ENCODE measurements around the gene BCL2L11. TPM values are rescaled to one million over a fixed set of nuclear protein-coding genes. Genes with fewer than 3 reads are reported as not detected.

Gene BCL2L11
- total and polyA plus RNA-seq, 2 experiments from 2014 or later, result 10.6 to 22.5 TPM

- ATAC-seq (no peak), DNase-seq (ENCODE audit: low spot score) (no peak)
- Mint-ChIP-seq H3K27me3 (ENCODE audit: insufficient read depth, low read depth, poor library complexity) (no peaks in the 10 kb centered on the region), H3K4me3 (no peak overlapping the region), H3K9me3 (no peaks in the 10 kb centered on the region), H3K4me1 (no peaks in the 10 kb centered on the region), H3K27ac (no peak overlapping the region), H3K36me3 (ENCODE audit: low read depth) (no peaks in the 10 kb centered on the region)
- Histone ChIP-seq H2AFZ (no peak overlapping the region), H3K79me2 (replicated peaks; ENCODE audit: insufficient read depth) (no peaks in the 10 kb centered on the region), H3K4me1 (ENCODE audit: insufficient read depth) (no peaks in the 10 kb centered on the region), H4K20me1 (replicated peaks; ENCODE audit: insufficient read depth) (no peaks in the 10 kb centered on the region), H3K4me2 (no peak overlapping the region), H3K36me3 (ENCODE audit: insufficient read depth) (no peaks in the 10 kb centered on the region), H3F3A (replicated peaks; ENCODE audit: low read depth) (no peaks in the 10 kb centered on the region), H3K27me3 (ENCODE audit: insufficient read depth) (no peaks in the 10 kb centered on the region), H3K9me2 (ENCODE audit: insufficient read depth) (no peaks in the 10 kb centered on the region; the same call in 1 of the 2 replicates), H3K4me3 (no peak overlapping the region), H3K27ac (ENCODE audit: low read depth) (no peak overlapping the region)
- TF ChIP-seq ZNF114 (CRISPR knock-in tag; IDR thresholded peaks at IDR 0.05) (no peak), ZNF331 (CRISPR knock-in tag; IDR thresholded peaks at IDR 0.05; ENCODE audit: low read depth) (no peak), POLR2AphosphoS5 (IDR thresholded peaks at IDR 0.05; ENCODE audit: low read depth) (no peak), JUNB (IDR thresholded peaks at IDR 0.05; ENCODE audit: unreplicated experiment) (no peak)
These were observed 28.9 kb upstream of the BCL2L11 start for GRCh38 chr2:111091811-111092211.

- Histone ChIP-seq H3K4me2 (no peak overlapping the region), H3K4me1 (ENCODE audit: insufficient read depth) (no peaks in the 10 kb centered on the region), H2AFZ (no peak overlapping the region), H4K20me1 (replicated peaks; ENCODE audit: insufficient read depth) (no peaks in the 10 kb centered on the region), H3K9me2 (ENCODE audit: insufficient read depth) (no peaks in the 10 kb centered on the region), H3K27me3 (ENCODE audit: insufficient read depth) (no peaks in the 10 kb centered on the region), H3K79me2 (replicated peaks; ENCODE audit: insufficient read depth) (no peaks in the 10 kb centered on the region), H3K27ac (ENCODE audit: low read depth) (no peak overlapping the region), H3K36me3 (ENCODE audit: insufficient read depth) (no peaks in the 10 kb centered on the region), H3F3A (replicated peaks; ENCODE audit: low read depth) (no peaks in the 10 kb centered on the region), H3K4me3 (no peak overlapping the region)
- DNase-seq (ENCODE audit: low spot score) (no peak), ATAC-seq (no peak)
- Mint-ChIP-seq H3K36me3 (ENCODE audit: low read depth) (no peaks in the 10 kb centered on the region), H3K27ac (no peak overlapping the region), H3K9me3 (no peaks in the 10 kb centered on the region), H3K4me3 (no peak overlapping the region), H3K27me3 (ENCODE audit: insufficient read depth, low read depth, poor library complexity) (no peaks in the 10 kb centered on the region), H3K4me1 (no peaks in the 10 kb centered on the region)
- TF ChIP-seq NANOG (IDR thresholded peaks at IDR 0.05; ENCODE audit: borderline replicate concordance), result no peak
- TF ChIP-seq JUNB (IDR thresholded peaks at IDR 0.05; ENCODE audit: unreplicated experiment), result no peak
- no peak for TF ChIP-seq REST (IDR thresholded peaks at IDR 0.05; ENCODE audit: unreplicated experiment)
- TF ChIP-seq CREB1 (CRISPR knock-in tag; IDR thresholded peaks at IDR 0.05; ENCODE audit: low read depth), result no peak
- no peak for TF ChIP-seq ZNF114 (CRISPR knock-in tag; IDR thresholded peaks at IDR 0.05)
- no peak for TF ChIP-seq EZH2 (IDR thresholded peaks at IDR 0.05; ENCODE audit: low read depth, unreplicated experiment)
- TF ChIP-seq EZH2phosphoT487 (IDR thresholded peaks at IDR 0.05; ENCODE audit: unreplicated experiment), result no peak
- TF ChIP-seq CTCF (conservative IDR thresholded peaks at IDR 0.05; ENCODE audit: low read depth in 2 of 2), result no peak
These were observed 26.0 kb upstream of the BCL2L11 start for GRCh38 chr2:111094691-111095090.
